SK-N-SH treated with all-trans-retinoic acid at 6 μM for 48 hours (cell line): ENCODE results near the gene TNK1.

ENCODE experiments used
- BACH2 ChIP-seq: fragments of 250-450 bp; sonication (Bioruptor Pico); IDR thresholded peaks from 2 replicates; pipeline ENCODE4 v1.9.0; 2021; ENCODE audit warnings: mild to moderate bottlenecking, borderline replicate concordance
- CREB5 ChIP-seq: fragments of 250-450 bp; sonication (Bioruptor Pico); IDR thresholded peaks from 2 replicates; pipeline ENCODE4 v1.5.1; 2020; ENCODE audit warnings: low read depth, mild to moderate bottlenecking, moderate library complexity
- CSDC2 ChIP-seq: fragments of 250-450 bp; sonication (Bioruptor Pico); IDR thresholded peaks from 2 replicates; pipeline ENCODE4 v1.5.0; 2020; ENCODE audit warnings: mild to moderate bottlenecking, moderate library complexity
- CSRNP3 ChIP-seq: fragments of 250-450 bp; sonication (Bioruptor Pico); IDR thresholded peaks from 2 replicates; pipeline ENCODE4 v1.5.1; 2021; ENCODE audit warnings: mild to moderate bottlenecking, moderate library complexity
- ESRRG ChIP-seq: fragments of 250-450 bp; sonication (Bioruptor Pico); IDR thresholded peaks from 2 replicates; pipeline ENCODE4 v1.6.1; 2021; ENCODE audit warnings: mild to moderate bottlenecking
- GLIS3 ChIP-seq: fragments of 250-450 bp; sonication (Bioruptor Pico); IDR thresholded peaks from 2 replicates; pipeline ENCODE4 v1.5.0; 2020; ENCODE audit warnings: mild to moderate bottlenecking, moderate library complexity
- OSR1 ChIP-seq: fragments of 250-450 bp; sonication (Bioruptor Pico); IDR thresholded peaks from 2 replicates; pipeline ENCODE4 v1.8.0; 2022; ENCODE audit warnings: moderate library complexity, mild to moderate bottlenecking, inconsistent platforms
- PATZ1 ChIP-seq: fragments of 250-450 bp; sonication (Bioruptor Pico); IDR thresholded peaks from 2 replicates; pipeline ENCODE4 v1.8.0; 2020; ENCODE audit warnings: mild to moderate bottlenecking, moderate library complexity, borderline replicate concordance
- TSHZ2 ChIP-seq: fragments of 250-450 bp; sonication (Bioruptor Pico); IDR thresholded peaks from 2 replicates; pipeline ENCODE4 v1.5.0; 2020; ENCODE audit warnings: mild to moderate bottlenecking, moderate library complexity
- ZFP3 ChIP-seq: fragments of 250-450 bp; sonication (Bioruptor Pico); IDR thresholded peaks from 2 replicates; pipeline ENCODE4 v1.5.0; 2020; ENCODE audit warnings: mild to moderate bottlenecking, moderate library complexity
- ZNF70 ChIP-seq: fragments of 450-650 bp; formaldehyde crosslinking; IDR thresholded peaks from 2 replicates; pipeline ENCODE4 v1.5.0; 2020; ENCODE audit warnings: mild to moderate bottlenecking, moderate library complexity

- TF ChIP-seq TSHZ2 (CRISPR knock-in tag) (no peak), ESRRG (no peak), PATZ1 (CRISPR knock-in tag) (no peak), BACH2 (CRISPR knock-in tag) (no peak), ZFP3 (CRISPR knock-in tag) (no peak), GLIS3 (no peak), OSR1 (CRISPR knock-in tag) (no peak), ZNF70 (no peak), CSDC2 (CRISPR knock-in tag) (no peak), CREB5 (CRISPR knock-in tag) (no peak), CSRNP3 (CRISPR knock-in tag) (no peak)
Measured at GRCh38 chr17:7421186-7421585, 40.3 kb downstream of the TNK1 start.
